ENCODE results near the gene C4orf51.

C4orf51 gene

DNA sequence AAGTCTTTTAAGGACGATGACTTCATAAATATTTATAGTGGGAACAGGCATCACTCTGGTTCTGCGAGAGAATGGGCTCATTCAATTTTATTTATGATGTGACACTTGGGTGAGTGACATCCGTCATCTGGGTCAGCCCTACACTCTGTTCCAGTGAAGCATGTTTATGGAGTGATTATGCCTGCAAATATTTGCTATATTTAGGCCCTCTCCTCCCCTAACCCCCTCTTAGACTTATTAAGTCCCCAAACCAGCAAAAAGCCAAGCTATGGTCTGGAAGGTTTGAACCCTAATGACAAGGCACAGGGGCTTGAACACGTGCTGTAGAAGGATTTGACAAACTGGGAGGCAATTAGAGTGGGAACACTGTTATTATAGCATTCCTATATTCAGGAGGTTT, 55.9 kb downstream of the C4orf51 start:
- no peak for DNase-seq (ENCODE audit: low read depth in 1 of 2, low spot score in 1 of 2)
- no peak overlapping the region for H3K4me3 ChIP-seq (replicated peaks; ENCODE audit: insufficient read depth, low read length)
- no peak overlapping the region for H3K27ac ChIP-seq (replicated peaks)

DNA sequence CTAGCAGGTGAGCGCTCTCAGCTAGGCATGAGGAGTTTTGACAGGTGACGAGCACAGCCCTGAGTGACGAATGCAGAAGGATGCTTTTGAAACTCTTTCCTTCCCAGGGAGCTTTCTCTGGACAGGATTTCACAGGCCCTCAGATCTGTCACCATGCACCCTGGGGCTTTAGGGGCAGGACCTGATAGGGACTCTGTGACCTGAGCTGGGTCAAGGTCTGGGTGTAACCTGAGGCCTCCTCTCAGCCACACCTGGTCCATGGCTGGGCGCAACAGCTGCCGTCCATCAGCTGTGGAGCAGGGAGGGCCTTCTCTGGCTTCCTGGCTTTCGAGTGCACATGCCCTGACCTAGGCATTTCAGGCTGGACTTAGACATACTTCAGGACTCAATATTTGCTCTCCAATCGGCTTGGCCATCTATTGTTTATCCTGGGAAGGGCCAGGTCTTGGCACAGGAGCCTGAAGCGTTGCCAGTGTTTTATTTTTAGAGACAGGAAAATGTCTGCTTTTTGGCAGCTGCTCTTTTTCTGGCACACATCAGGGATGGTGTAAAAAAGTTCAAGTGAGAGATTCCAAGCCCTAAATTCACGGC, 56.4 kb downstream of the C4orf51 start:
- Histone ChIP-seq H3K27ac (replicated peaks) (no peak overlapping the region), H3K4me3 (replicated peaks; ENCODE audit: insufficient read depth, low read length) (no peak overlapping the region), H3K27me3 (ENCODE audit: insufficient read depth, poor library complexity, severe bottlenecking) (peaks cover 18% of the 10 kb centered on the region)
- DNase-seq (ENCODE audit: low read depth in 1 of 2, low spot score in 1 of 2), result no peak
- TF ChIP-seq GABPA (IDR thresholded peaks at IDR 0.05; ENCODE audit: low read depth), result no peak
- TF ChIP-seq, protein P1, sequence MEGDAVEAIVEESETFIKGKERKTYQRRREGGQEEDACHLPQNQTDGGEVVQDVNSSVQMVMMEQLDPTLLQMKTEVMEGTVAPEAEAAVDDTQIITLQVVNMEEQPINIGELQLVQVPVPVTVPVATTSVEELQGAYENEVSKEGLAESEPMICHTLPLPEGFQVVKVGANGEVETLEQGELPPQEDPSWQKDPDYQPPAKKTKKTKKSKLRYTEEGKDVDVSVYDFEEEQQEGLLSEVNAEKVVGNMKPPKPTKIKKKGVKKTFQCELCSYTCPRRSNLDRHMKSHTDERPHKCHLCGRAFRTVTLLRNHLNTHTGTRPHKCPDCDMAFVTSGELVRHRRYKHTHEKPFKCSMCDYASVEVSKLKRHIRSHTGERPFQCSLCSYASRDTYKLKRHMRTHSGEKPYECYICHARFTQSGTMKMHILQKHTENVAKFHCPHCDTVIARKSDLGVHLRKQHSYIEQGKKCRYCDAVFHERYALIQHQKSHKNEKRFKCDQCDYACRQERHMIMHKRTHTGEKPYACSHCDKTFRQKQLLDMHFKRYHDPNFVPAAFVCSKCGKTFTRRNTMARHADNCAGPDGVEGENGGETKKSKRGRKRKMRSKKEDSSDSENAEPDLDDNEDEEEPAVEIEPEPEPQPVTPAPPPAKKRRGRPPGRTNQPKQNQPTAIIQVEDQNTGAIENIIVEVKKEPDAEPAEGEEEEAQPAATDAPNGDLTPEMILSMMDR (IDR thresholded peaks at IDR 0.05; ENCODE audit: insufficient read depth, low read length), result no peak
- TF ChIP-seq, protein P2, sequence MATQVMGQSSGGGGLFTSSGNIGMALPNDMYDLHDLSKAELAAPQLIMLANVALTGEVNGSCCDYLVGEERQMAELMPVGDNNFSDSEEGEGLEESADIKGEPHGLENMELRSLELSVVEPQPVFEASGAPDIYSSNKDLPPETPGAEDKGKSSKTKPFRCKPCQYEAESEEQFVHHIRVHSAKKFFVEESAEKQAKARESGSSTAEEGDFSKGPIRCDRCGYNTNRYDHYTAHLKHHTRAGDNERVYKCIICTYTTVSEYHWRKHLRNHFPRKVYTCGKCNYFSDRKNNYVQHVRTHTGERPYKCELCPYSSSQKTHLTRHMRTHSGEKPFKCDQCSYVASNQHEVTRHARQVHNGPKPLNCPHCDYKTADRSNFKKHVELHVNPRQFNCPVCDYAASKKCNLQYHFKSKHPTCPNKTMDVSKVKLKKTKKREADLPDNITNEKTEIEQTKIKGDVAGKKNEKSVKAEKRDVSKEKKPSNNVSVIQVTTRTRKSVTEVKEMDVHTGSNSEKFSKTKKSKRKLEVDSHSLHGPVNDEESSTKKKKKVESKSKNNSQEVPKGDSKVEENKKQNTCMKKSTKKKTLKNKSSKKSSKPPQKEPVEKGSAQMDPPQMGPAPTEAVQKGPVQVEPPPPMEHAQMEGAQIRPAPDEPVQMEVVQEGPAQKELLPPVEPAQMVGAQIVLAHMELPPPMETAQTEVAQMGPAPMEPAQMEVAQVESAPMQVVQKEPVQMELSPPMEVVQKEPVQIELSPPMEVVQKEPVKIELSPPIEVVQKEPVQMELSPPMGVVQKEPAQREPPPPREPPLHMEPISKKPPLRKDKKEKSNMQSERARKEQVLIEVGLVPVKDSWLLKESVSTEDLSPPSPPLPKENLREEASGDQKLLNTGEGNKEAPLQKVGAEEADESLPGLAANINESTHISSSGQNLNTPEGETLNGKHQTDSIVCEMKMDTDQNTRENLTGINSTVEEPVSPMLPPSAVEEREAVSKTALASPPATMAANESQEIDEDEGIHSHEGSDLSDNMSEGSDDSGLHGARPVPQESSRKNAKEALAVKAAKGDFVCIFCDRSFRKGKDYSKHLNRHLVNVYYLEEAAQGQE (IDR thresholded peaks at IDR 0.05; ENCODE audit: insufficient replicate concordance, low read depth), result no peak
- no peak for TF ChIP-seq POLR2AphosphoS5 (IDR thresholded peaks at IDR 0.05; ENCODE audit: low read depth)

More for the DNA sequence above, 55.9 kb downstream of the C4orf51 start:
- H3K27me3 ChIP-seq (ENCODE audit: insufficient read depth, poor library complexity, severe bottlenecking), result peaks cover 18% of the 10 kb centered on the region
- no peak for TF ChIP-seq POLR2AphosphoS5 (IDR thresholded peaks at IDR 0.05; ENCODE audit: low read depth)
- no peak for TF ChIP-seq GABPA (IDR thresholded peaks at IDR 0.05; ENCODE audit: low read depth)
- TF ChIP-seq, protein P1 (IDR thresholded peaks at IDR 0.05; ENCODE audit: insufficient read depth, low read length), result no peak
- TF ChIP-seq SPI1 (IDR thresholded peaks at IDR 0.05; ENCODE audit: borderline replicate concordance, low read depth), result no peak
- TF ChIP-seq, protein P2 (IDR thresholded peaks at IDR 0.05; ENCODE audit: insufficient replicate concordance, low read depth), result no peak

DNA sequence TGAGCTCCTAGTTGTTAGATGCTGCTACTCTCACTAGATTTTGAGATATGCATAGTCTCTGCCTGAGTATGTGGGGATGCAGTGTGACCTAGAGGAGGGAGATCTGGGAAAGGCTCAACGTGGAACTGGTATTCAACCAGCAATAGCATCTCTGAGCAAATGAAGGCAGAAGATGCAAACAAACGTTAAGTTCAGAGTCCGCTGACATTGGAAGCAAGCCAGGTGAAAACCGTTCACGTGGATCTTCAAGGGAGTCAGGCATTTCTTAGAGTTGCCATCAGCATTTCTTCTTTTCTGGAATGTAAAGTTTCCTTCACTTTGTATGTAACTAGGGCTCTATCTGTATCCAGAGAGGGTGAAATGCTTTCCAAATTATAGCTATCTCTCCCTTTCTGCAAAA, 59.9 kb downstream of the C4orf51 start:
- TF ChIP-seq POLR2AphosphoS5 (IDR thresholded peaks at IDR 0.05; ENCODE audit: low read depth), result no peak
- TF ChIP-seq, protein P2 (IDR thresholded peaks at IDR 0.05; ENCODE audit: insufficient replicate concordance, low read depth), result no peak
- TF ChIP-seq SPI1 (IDR thresholded peaks at IDR 0.05; ENCODE audit: borderline replicate concordance, low read depth), result no peak
- no peak for DNase-seq (ENCODE audit: low read depth in 1 of 2, low spot score in 1 of 2)
- Histone ChIP-seq H3K4me3 (replicated peaks; ENCODE audit: insufficient read depth, low read length) (no peak overlapping the region), H3K27ac (replicated peaks) (no peak overlapping the region), H3K27me3 (ENCODE audit: insufficient read depth, poor library complexity, severe bottlenecking) (no peaks in the 10 kb centered on the region)
